K562 (cell line): ENCODE measurements around the gene USP7. TPM values are rescaled to one million over a fixed set of nuclear protein-coding genes. Genes with fewer than 3 reads are reported as not detected.

Experiments used
- ATAC-seq: fragments of 200-7000 bp; cut with Tn5 transposase; 3 replicates; pipeline ENCODE4 v1.9.1; 2020; ENCODE audit warnings: moderate library complexity
- BruUV-seq: library from RNA; stranded (reverse); fragments of 400-500 nt; replicated peaks from 2 replicates; lab custom pipeline; 2021; lab: Mats Ljungman, UMichigan
- CTCF ChIA-PET: fragments of 300-600 bp; formaldehyde crosslinking; extraction: SDS; loops from one replicate; lab custom pipeline; 2021; ENCODE audit warnings: low intra/inter-chr PET ratio; lab: Yijun Ruan, JAX
- POLR2A ChIA-PET: fragments of 300-600, 350-650 bp; sonication (Branson Sonifier 250); formaldehyde crosslinking; extraction: SDS; loops from one replicate; lab custom pipeline; 2021; ENCODE audit warnings: antibody characterized with exemption, inconsistent platforms; lab: Yijun Ruan, JAX
- DNase-seq, 4 experiments: peaks; one replicate each; pipeline versions ENCODE4 v3.0.0 to v3.0.0-alpha.2; 2011 to 2018; ENCODE audit warnings: low spot score in 3 of 4, mixed read lengths in 3 of 4; ENCODE audit errors: extremely low read depth in 1 of 4
- FAIRE-seq: peaks from 2 replicates; lab custom pipeline; 2011; peaks lifted over from hg19 to GRCh38; lab: Jason Lieb, UNC
- H2AFZ ChIP-seq: 2 replicates; pipeline ENCODE4 v1.6.0; 2011; ENCODE audit warnings: low read depth, low read length, control low read depth, inconsistent platforms
- H3K27ac ChIP-seq: fragments of 200-600 bp; 3 replicates; pipeline ENCODE4 v1.8.0; 2011; ENCODE audit warnings: low read depth, mild to moderate bottlenecking, control low read depth, inconsistent platforms, low read length, moderate library complexity, mixed read lengths; ENCODE audit errors: extremely low read depth
- H3K27me3 ChIP-seq, 2 experiments: fragments of 300-600 bp in 1 of 2; 2 replicates in 1 of 2; 3 replicates in 1 of 2; pipeline versions ENCODE4 v1.6.0 to v1.8.0; 2011; ENCODE audit warnings: inconsistent platforms in 2 of 2, low read length in 2 of 2, mild to moderate bottlenecking in 1 of 2, mixed read lengths in 1 of 2, moderate library complexity in 1 of 2; ENCODE audit not compliant: control insufficient read depth in 2 of 2, insufficient read depth in 2 of 2
- H3K36me3 ChIP-seq: fragments of 300-600 bp; 3 replicates; pipeline ENCODE4 v1.8.0; 2011; ENCODE audit warnings: mild to moderate bottlenecking, low read length, inconsistent platforms; ENCODE audit not compliant: control insufficient read depth, insufficient read depth
- H3K4me1 ChIP-seq, 2 experiments: fragments of 200-600 bp in 1 of 2; replicated peaks in 1 of 2; 2 replicates in 1 of 2; 3 replicates in 1 of 2; pipeline versions ENCODE4 v1.5.1 to v1.8.0; 2011; ENCODE audit warnings: inconsistent platforms in 2 of 2, low read length in 2 of 2, mild to moderate bottlenecking in 1 of 2, mixed read lengths in 1 of 2, moderate library complexity in 1 of 2; ENCODE audit not compliant: control insufficient read depth in 2 of 2, insufficient read depth in 2 of 2
- H3K4me2 ChIP-seq: 2 replicates; pipeline ENCODE4 v1.6.1; 2011; ENCODE audit warnings: low read length, control low read depth, inconsistent platforms, mixed read lengths; ENCODE audit not compliant: insufficient read depth
- H3K4me3 ChIP-seq: fragments of 200-600 bp; sonication (generic), shearing (Covaris generic); 2 replicates; pipeline ENCODE4 v1.5.1; 2016; ENCODE audit warnings: control low read depth, inconsistent platforms
- H3K79me2 ChIP-seq: fragments of 200-600 bp; 3 replicates; pipeline ENCODE4 v1.8.0; 2011; ENCODE audit warnings: low read length, inconsistent platforms; ENCODE audit not compliant: control insufficient read depth, insufficient read depth
- H3K9ac ChIP-seq, 2 experiments: 2 replicates each; pipeline versions ENCODE4 v1.6.0 to v1.6.1; 2011; ENCODE audit warnings: low read depth in 2 of 2, low read length in 2 of 2, control low read depth in 1 of 2, inconsistent platforms in 1 of 2, mild to moderate bottlenecking in 1 of 2, mixed read lengths in 1 of 2; ENCODE audit not compliant: insufficient read depth in 1 of 2
- H3K9me1 ChIP-seq: one replicate; pipeline ENCODE4 v1.6.0; 2011; ENCODE audit warnings: inconsistent platforms, mild to moderate bottlenecking, low read length, moderate library complexity; ENCODE audit not compliant: control insufficient read depth, insufficient read depth
- H3K9me3 ChIP-seq: replicated peaks from 2 replicates; pipeline ENCODE4 v1.5.1; 2011; ENCODE audit warnings: low read depth, low read length, inconsistent platforms; ENCODE audit not compliant: control insufficient read depth, insufficient read depth
- H4K20me1 ChIP-seq: replicated peaks from 2 replicates; pipeline ENCODE4 v1.6.1; 2011; ENCODE audit warnings: low read length, inconsistent platforms, mixed read lengths; ENCODE audit not compliant: control insufficient read depth, insufficient read depth
- ADNP ChIP-seq: fragments of 200-800 bp; sonication (Bioruptor generic); IDR thresholded peaks from 2 replicates; pipeline ENCODE4 v1.6.1; 2016; ENCODE audit warnings: missing genetic modification characterization, missing compliant biosample characterization
- ASH1L ChIP-seq: fragments of 450-650 bp; IDR thresholded peaks from 2 replicates; pipeline ENCODE4 v1.6.1; 2018; ENCODE audit warnings: borderline replicate concordance, mild to moderate bottlenecking, low read depth; ENCODE audit not compliant: partially characterized antibody
- L3MBTL2 ChIP-seq: fragments of 450-650 bp; IDR thresholded peaks from 2 replicates; pipeline ENCODE4 v1.6.1; 2016; ENCODE audit warnings: mild to moderate bottlenecking, moderate library complexity
- NFYB ChIP-seq: IDR thresholded peaks from 2 replicates; pipeline ENCODE4 v1.6.1; 2011; ENCODE audit warnings: mild to moderate bottlenecking, moderate library complexity; ENCODE audit not compliant: insufficient read length; ENCODE audit errors: extremely low read depth
- RAD51 ChIP-seq: fragments of 450-650 bp; IDR thresholded peaks from 2 replicates; pipeline ENCODE4 v1.7.1; 2016; ENCODE audit warnings: low read depth, mild to moderate bottlenecking, borderline replicate concordance
- RBM25 ChIP-seq: fragments of 200-400 bp; formaldehyde crosslinking; IDR thresholded peaks from 2 replicates; pipeline ENCODE4 v1.6.1; 2018; ENCODE audit warnings: low read length, low read depth, moderate library complexity; ENCODE audit not compliant: severe bottlenecking
- RERE ChIP-seq: sonication (generic); formaldehyde crosslinking; IDR thresholded peaks from 2 replicates; pipeline ENCODE4 v1.8.0; 2023; ENCODE audit warnings: missing genetic modification reagents, mild to moderate bottlenecking, borderline replicate concordance
- USF1 ChIP-seq: sonication (generic); formaldehyde crosslinking; IDR thresholded peaks from 2 replicates; pipeline ENCODE4 v1.9.0; 2022; ENCODE audit warnings: mild to moderate bottlenecking, missing genetic modification reagents
- USF2 ChIP-seq: sonication (generic); formaldehyde crosslinking; IDR thresholded peaks from 2 replicates; pipeline ENCODE4 v1.5.0; 2020; ENCODE audit warnings: missing genetic modification reagents
- ZC3H4 ChIP-seq: sonication (generic); formaldehyde crosslinking; IDR thresholded peaks from 2 replicates; pipeline ENCODE4 v1.9.0; 2021; ENCODE audit warnings: missing genetic modification reagents, borderline replicate concordance
- ZZZ3 ChIP-seq: fragments of 450-650 bp; IDR thresholded peaks from 2 replicates; pipeline ENCODE4 v1.6.1; 2016; ENCODE audit warnings: antibody characterized with exemption, mild to moderate bottlenecking, moderate library complexity
- WGBS: fragments of 100-300 bp; shearing (Covaris generic); methylation state at CpG from one replicate; pipeline ENCODE4 v1.1.6; 2016; ENCODE audit warnings: low coverage, mixed read lengths; ENCODE audit not compliant: insufficient coverage; ENCODE audit errors: missing lambda C conversion rate; 5-methylcytosine and 5-hydroxymethylcytosine counted together
- in situ Hi-C: fragments of 300-500 bp; cut with MboI; formaldehyde crosslinking; loops from 4 replicates; pipeline ENCODE4 v1.15.0; 2018; ENCODE audit warnings: inconsistent platforms, mixed read lengths
- intact Hi-C: fragments of 100-400 bp; cut with micrococcal nuclease; formaldehyde crosslinking; loops from 2 replicates; pipeline ENCODE4 v1.14.2; 2022
- polyA plus RNA-seq, 8 experiments: library from polyadenylated mRNA; depleted of rRNA in 4 of 8; stranded (reverse) in 5 of 8; unstranded in 3 of 8; fragments of >200 nt; fragmentation: Nextera tagmentation in 2 of 8; fragmentation: Illumina TruSeq in 1 of 8; extraction: Ambion mirVana in 2 of 8; extraction: Trizol in 1 of 8; gene quantifications; 2 replicates each; pipeline versions ENCODE4 v1.2.1 to v1.2.3, GENCODE V29; 2011 to 2014; ENCODE audit warnings: inconsistent platforms in 1 of 8, missing spikeins in 1 of 8
- total RNA-seq, 7 experiments: library from RNA; depleted of rRNA in 6 of 7; stranded (reverse); fragments of >200 nt in 6 of 7; fragmentation: Illumina TruSeq in 2 of 7; extraction: Trizol in 2 of 7; gene quantifications; 2 replicates each; pipeline versions ENCODE4 v1.2.1 to v1.2.3, GENCODE V29; 2011 to 2021; ENCODE audit warnings: low replicate concordance in 1 of 7

USP7 gene
- total and polyA plus RNA-seq, 9 of the 15 experiments (the other 6 are each of a cell fraction or from before 2014, with no cell fraction given): 17.1 to 145 (median 57.9) TPM

- in situ Hi-C loops: no loop called here
- Histone ChIP-seq H3K79me2 (no peaks in the 10 kb centered on the region), H3K4me3 (no peak overlapping the region), H3K9me3 (no peaks in the 10 kb centered on the region), H3K27me3 (no peaks in the 10 kb centered on the region), H3K9ac (no peak overlapping the region), H3K9me1 (no peaks in the 10 kb centered on the region), H3K27ac (no peak overlapping the region), H3K4me2 (no peak overlapping the region), H3K4me1 (peaks cover 0 to under 1% of the 10 kb centered on the region in 2 experiments; a peak in 3 of 5 replicates), H2AFZ (0 out of 2 replicates have a peak overlapping the region, but pooled peaks have one; percentile 36), H4K20me1 (no peaks in the 10 kb centered on the region), H3K36me3 (no peaks in the 10 kb centered on the region)
- intact Hi-C loops: no loop called here
- peak; percentile 45 to 79 (median 70) for DNase-seq
- POLR2A ChIA-PET: no interaction called here
- WGBS: 12% methylated on average over 5 of the region's 5 CpGs
- peak; percentile 82 for ATAC-seq
- no TSS peak for BruUV-seq
- FAIRE-seq: peak; percentile 86
- CTCF ChIA-PET: no interaction called here
- no peak for TF ChIP-seq ZC3H4 (CRISPR knock-in tag)
- no peak for TF ChIP-seq ADNP (tag)
- TF ChIP-seq USF1 (CRISPR knock-in tag): peak; percentile 13; the same call in 1 of the 2 replicates
- 0 out of 2 replicates have a peak, but pooled peaks have one; percentile 37 for TF ChIP-seq L3MBTL2
- TF ChIP-seq USF2 (CRISPR knock-in tag): peak; percentile 50
- TF ChIP-seq ASH1L: peak; percentile 56
- peak; percentile 59 for TF ChIP-seq NFYB
- 0 out of 2 replicates have a peak, but pooled peaks have one; percentile 49 for TF ChIP-seq RAD51
- no peak for TF ChIP-seq ZZZ3
- peak; percentile 24 for TF ChIP-seq RBM25
- no peak for TF ChIP-seq RERE (CRISPR knock-in tag)
These were observed 33.2 kb upstream of the USP7 start for GRCh38 chr16:8996891-8997290.
